Activated CD8-positive, alpha-beta T cell treated with anti-CD3 and anti-CD28 coated beads, Interleukin-2, amount 10 ng/mL, durations not matched to agents 7 days and 5 days (primary cell): Measurements from ENCODE around the gene EFNA1. TPM values are rescaled to one million over a fixed set of nuclear protein-coding genes. Genes with fewer than 3 reads are reported as not detected.

Experiments
- ATAC-seq: fragments of 150-1000 bp; cut with Tn5 transposase; one replicate; pipeline ENCODE4 v1.10.0; 2021; ENCODE audit warnings: moderate library complexity
- CTCF ChIA-PET: fragments of 350-600 bp; sonication (Branson Sonifier 250); formaldehyde crosslinking; loops from one replicate; lab custom pipeline; 2021; ENCODE audit warnings: antibody characterized with exemption; lab: Charles Lee
- POLR2A ChIA-PET: fragments of 350-600 bp; sonication (Branson Sonifier 250); formaldehyde crosslinking; loops from one replicate; lab custom pipeline; 2021; ENCODE audit warnings: antibody characterized with exemption; lab: Charles Lee
- DNase-seq: peaks from one replicate; pipeline ENCODE4 v3.0.0-alpha.2; 2020
- H3K27ac Mint-ChIP-seq: one replicate; pipeline ENCODE4 v1.8.0; 2021; ENCODE audit warnings: mild to moderate bottlenecking, mixed read lengths
- H3K27me3 Mint-ChIP-seq: one replicate; pipeline ENCODE4 v1.8.0; 2021; ENCODE audit warnings: low read depth, mixed read lengths
- H3K36me3 Mint-ChIP-seq: one replicate; pipeline ENCODE4 v1.8.0; 2021; ENCODE audit warnings: low read depth, mixed read lengths
- H3K4me1 Mint-ChIP-seq: one replicate; pipeline ENCODE4 v1.8.0; 2021; ENCODE audit warnings: low read depth, mixed read lengths
- H3K4me3 Mint-ChIP-seq: one replicate; pipeline ENCODE4 v1.8.0; 2021; ENCODE audit warnings: mild to moderate bottlenecking, mixed read lengths
- H3K9me3 Mint-ChIP-seq: one replicate; pipeline ENCODE4 v1.8.0; 2022; ENCODE audit warnings: mixed read lengths; ENCODE audit not compliant: insufficient read depth
- total RNA-seq, 2 experiments: library from RNA; stranded (reverse); gene quantifications; one replicate each; pipeline ENCODE4 v1.2.3, GENCODE V29; 2021

The EFNA1 gene
- total RNA-seq, 2 experiments from 2014 or later = not detected

DNA sequence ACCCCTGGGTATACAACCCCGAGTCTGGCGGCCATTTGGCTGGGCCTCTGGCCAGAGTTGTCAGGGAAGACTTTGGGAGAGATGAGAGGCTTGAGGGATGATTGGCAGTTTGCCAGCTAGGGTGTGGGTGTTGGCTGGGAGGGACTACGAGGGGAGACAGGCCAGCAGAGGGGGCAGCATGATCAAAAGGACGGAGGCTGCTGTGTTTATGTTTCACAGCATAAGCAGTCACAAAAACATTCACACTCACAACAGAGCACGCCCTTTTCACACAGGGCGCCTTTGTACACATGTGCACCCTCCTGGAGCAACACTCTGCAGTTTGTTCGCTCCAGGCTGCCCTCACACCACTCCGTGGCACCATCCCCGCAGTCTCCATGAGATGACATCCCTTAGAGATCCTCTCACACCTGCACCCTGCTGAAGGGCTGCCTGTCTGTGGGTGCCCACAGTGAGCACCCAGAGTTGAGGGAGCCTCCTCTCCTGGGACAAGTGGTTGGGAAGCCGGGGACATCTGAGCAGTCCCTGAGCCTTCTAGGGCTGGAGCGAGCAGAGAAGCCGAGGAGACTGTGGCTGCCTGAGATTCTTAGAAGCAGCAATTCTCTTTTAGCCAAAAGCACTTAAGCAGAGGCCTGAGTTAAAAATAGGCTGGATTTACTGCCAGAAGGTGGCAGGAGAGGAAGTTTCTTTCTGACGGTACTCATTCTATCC is 33.6 kb upstream of the EFNA1 start:
- POLR2A ChIA-PET = no interaction called here
- H3K9me3 Mint-ChIP-seq = no peaks in the 10 kb centered on the region
- no peaks in the 10 kb centered on the region for H3K36me3 Mint-ChIP-seq
- no peak overlapping the region for H3K4me3 Mint-ChIP-seq
- CTCF ChIA-PET = interaction anchor here (1.3 to 4.5 kb wide), 5 partner anchors 9 to 79 kb away, joined by 3 to 53 read pairs (median 23); partner anchors contain the start of gene KRTCAP2
- H3K27me3 Mint-ChIP-seq = peaks cover 16% of the 10 kb centered on the region
- no peak for DNase-seq
- no peak for ATAC-seq
- no peak overlapping the region for H3K27ac Mint-ChIP-seq
- peaks cover 7% of the 10 kb centered on the region for H3K4me1 Mint-ChIP-seq

DNA sequence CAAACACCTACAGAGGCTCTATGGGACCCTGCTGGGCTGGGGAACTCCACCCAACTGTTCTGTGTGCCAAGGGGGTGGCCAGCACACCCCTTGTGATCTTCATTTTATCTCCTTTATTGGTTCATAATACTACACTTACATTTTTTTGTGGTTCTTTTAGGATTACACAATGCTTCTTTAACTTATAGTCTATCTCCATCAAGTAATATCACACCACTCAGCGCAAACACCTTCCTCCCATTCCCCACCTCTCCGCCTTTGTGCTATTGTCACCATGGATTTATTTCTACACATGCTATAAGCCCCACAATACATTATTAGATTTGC is 33.1 kb upstream of the EFNA1 start:
- no peak overlapping the region for H3K27ac Mint-ChIP-seq
- no peak overlapping the region for H3K4me3 Mint-ChIP-seq
- H3K36me3 Mint-ChIP-seq = no peaks in the 10 kb centered on the region
- no peak for ATAC-seq
- DNase-seq = no peak
- H3K27me3 Mint-ChIP-seq = peaks cover 16% of the 10 kb centered on the region
- H3K4me1 Mint-ChIP-seq = peaks cover 7% of the 10 kb centered on the region
- ChIA-PET POLR2A (no interaction called here), CTCF (interaction anchor here (1.2 to 4.5 kb wide), 5 partner anchors 9 to 78 kb away, joined by 3 to 53 read pairs (median 23); partner anchors contain the start of gene KRTCAP2)
- H3K9me3 Mint-ChIP-seq = no peaks in the 10 kb centered on the region

DNA sequence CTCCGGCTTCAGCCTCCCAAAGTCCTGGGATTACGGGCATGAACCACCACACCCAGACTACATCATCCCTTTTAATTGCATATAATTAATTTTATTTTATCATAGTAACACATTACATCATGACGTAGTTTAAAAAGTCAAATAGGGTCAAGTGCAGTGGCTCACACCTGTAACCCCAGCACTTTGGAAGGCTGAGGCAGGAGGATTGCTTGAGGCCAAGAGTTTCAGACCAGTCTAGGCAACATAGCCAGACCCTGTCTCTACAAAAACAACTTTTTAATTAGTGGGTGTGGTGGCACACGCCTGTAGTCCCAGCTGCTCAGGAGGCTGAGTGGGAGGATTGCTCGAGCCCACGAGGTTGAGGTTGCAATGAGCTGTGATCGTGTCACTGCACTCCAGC is 28.3 kb upstream of the EFNA1 start:
- no peak overlapping the region for H3K4me3 Mint-ChIP-seq
- ATAC-seq = no peak

DNA sequence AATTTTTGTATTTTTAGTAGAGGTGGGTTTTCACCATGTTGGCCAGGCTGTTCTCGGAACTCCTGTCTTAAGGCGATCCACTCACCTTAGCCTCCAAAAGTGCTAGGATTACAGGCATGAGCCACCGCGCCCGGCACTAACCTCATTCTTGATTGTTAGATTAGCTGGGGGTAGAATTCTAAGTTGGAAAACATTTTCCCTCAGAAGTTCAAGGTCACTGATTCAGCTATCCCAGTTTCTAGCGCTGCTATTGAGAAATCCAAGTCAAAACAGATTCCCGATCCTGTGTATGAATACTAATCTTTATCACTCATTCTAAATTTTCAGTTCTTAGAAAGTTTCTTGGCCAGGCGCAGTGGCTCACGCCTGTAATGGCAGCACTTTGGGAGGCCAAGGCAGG is 24.4 kb upstream of the EFNA1 start:
- ATAC-seq (no peak), DNase-seq (no peak)
- Mint-ChIP-seq H3K27me3 (peaks cover 3% of the 10 kb centered on the region), H3K9me3 (no peaks in the 10 kb centered on the region), H3K4me1 (no peaks in the 10 kb centered on the region), H3K36me3 (no peaks in the 10 kb centered on the region), H3K4me3 (no peak overlapping the region), H3K27ac (no peak overlapping the region)
- ChIA-PET POLR2A (no interaction called here), CTCF (interaction anchor here (2.9 kb wide), 1 partner anchor 12 kb away, joined by 7 read pairs; no protein-coding TSS in a partner anchor)

More for the DNA sequence above, 28.3 kb upstream of the EFNA1 start:
- no peak for DNase-seq
- Mint-ChIP-seq H3K27me3 (peaks cover 16% of the 10 kb centered on the region), H3K9me3 (no peaks in the 10 kb centered on the region), H3K36me3 (no peaks in the 10 kb centered on the region), H3K27ac (no peak overlapping the region), H3K4me1 (no peaks in the 10 kb centered on the region)
- ChIA-PET POLR2A (no interaction called here), CTCF (interaction anchor here (1.3 to 2.0 kb wide), 2 partner anchors 8 to 74 kb away, joined by 7 to 8 read pairs; partner anchors contain the start of genes KRTCAP2 and TRIM46)

- DNase-seq (no peak), ATAC-seq (no peak)
- Mint-ChIP-seq H3K27me3 (peaks cover 3% of the 10 kb centered on the region), H3K9me3 (no peaks in the 10 kb centered on the region), H3K4me1 (no peaks in the 10 kb centered on the region), H3K27ac (no peak overlapping the region), H3K4me3 (no peak overlapping the region), H3K36me3 (no peaks in the 10 kb centered on the region)
- POLR2A ChIA-PET = no interaction called here
- CTCF ChIA-PET = interaction anchor here (2.9 kb wide), 1 partner anchor 14 kb away, joined by 7 read pairs; no protein-coding TSS in a partner anchor
Measured at GRCh38 chr1:155104605-155105534, 22.8 kb upstream of the EFNA1 start.

DNA sequence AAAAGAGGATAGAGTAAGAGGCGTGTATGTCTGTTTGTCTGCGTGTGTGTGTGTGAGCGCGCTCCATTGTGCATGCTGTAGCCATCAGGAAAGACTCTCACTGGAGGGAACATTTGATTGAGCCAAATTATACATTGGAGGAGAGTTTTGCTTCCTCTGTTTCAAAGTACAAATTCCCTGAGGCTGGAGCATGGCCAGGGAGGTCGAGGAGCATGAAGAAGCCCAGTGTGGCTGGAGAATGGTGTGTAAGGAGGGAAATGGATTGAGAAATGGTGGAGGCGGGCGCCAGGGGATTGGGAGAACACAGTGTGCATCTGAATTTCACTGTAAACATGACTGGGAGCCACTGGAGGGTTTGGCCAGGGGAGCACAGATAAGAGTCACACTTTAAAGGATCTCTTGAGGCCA is 22.1 kb upstream of the EFNA1 start:
- Mint-ChIP-seq H3K27ac (no peak overlapping the region), H3K4me3 (no peak overlapping the region), H3K36me3 (no peaks in the 10 kb centered on the region), H3K9me3 (no peaks in the 10 kb centered on the region), H3K4me1 (no peaks in the 10 kb centered on the region), H3K27me3 (peaks cover 3% of the 10 kb centered on the region)
- no peak for DNase-seq
- ChIA-PET POLR2A (no interaction called here), CTCF (no interaction called here)
- no peak for ATAC-seq

GRCh38 chr1:155106862-155107261 is 20.8 kb upstream of the EFNA1 start:
- DNase-seq (no peak), ATAC-seq (no peak)
- Mint-ChIP-seq H3K36me3 (no peaks in the 10 kb centered on the region), H3K4me1 (no peaks in the 10 kb centered on the region), H3K4me3 (no peak overlapping the region), H3K27me3 (peaks cover 3% of the 10 kb centered on the region), H3K9me3 (no peaks in the 10 kb centered on the region), H3K27ac (no peak overlapping the region)
- ChIA-PET CTCF (interaction anchor here (0.7 to 3.6 kb wide), 2 partner anchors 15 to 66 kb away, joined by 3 to 19 read pairs; partner anchors contain the start of gene KRTCAP2), POLR2A (interaction anchor here (1.2 kb wide), 1 partner anchor 22 kb away, joined by 3 read pairs; no protein-coding TSS in a partner anchor)

DNA sequence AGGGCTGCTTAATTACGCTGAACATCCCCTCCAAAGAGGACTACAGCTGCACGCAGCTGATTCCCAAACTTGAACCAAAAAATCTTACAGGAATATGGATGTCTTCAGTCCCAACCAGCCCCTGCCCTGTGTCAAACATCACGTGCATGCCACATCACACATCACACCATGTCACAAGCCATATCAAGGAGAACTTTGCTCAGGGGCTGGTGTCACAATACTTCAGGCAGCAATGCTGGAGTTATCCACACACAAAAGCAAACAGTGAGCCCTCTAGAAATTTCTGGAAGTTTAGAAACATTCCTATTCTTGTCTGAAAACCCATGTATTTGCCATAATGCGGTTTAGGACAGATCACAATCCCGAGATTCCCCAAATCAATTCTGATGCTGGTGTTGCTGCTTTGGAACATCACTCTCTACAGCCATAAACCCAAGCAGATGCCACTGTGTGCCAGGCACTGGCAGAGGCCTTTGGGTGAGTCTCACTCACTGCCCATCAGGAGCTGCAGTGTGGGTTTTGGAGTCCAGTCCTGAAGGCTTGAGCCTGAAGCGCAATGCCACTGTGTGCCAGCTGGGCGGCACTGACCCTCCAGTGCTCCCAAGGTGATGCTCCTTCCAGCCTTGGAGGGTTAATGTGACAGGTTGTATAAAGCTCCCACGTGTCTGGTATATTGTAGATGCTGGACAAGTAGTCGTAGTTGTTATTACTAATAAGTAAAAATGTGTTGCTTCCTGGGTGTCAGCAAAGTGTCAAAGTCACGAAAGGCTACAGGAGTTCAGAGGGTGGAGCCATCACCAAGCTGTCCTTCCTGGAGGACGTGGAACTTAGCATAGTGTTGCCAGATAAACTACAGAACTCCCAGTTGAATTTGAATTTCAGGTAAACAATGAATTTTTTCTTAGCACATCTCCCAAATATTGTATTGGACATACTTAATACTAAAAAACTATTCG is 20.1 kb upstream of the EFNA1 start:
- Mint-ChIP-seq H3K36me3 (no peaks in the 10 kb centered on the region), H3K27me3 (peaks cover 3% of the 10 kb centered on the region), H3K9me3 (no peaks in the 10 kb centered on the region), H3K4me1 (no peaks in the 10 kb centered on the region), H3K27ac (no peak overlapping the region), H3K4me3 (no peak overlapping the region)
- DNase-seq (no peak), ATAC-seq (no peak)
- ChIA-PET CTCF (interaction anchor here (0.7 to 3.6 kb wide), 3 partner anchors 16 to 65 kb away, joined by 3 to 19 read pairs (median 5); partner anchors contain the start of gene KRTCAP2), POLR2A (interaction anchor here (1.2 kb wide), 1 partner anchor 21 kb away, joined by 3 read pairs; no protein-coding TSS in a partner anchor)

DNA sequence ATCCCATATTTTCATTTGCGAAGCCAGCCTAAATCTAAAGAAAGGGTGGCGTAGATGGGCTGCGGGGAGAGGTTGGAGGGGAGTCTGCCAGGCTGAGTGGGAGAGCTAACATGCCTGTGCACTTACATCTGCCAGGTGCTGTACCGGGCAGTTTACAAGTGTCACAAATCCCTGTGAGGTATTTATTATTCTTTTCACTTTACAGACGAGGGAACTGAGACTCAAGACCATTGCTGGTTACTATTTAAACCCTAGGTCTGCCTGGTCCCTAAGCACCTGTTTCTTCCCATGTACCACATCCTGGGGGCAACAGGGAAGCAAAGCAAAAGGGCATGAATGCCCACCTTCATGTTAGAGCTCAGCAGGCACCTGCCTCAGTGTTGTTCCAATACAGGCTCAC is 19.4 kb upstream of the EFNA1 start:
- H3K27ac Mint-ChIP-seq = no peak overlapping the region
- no peak overlapping the region for H3K4me3 Mint-ChIP-seq
- H3K27me3 Mint-ChIP-seq = peaks cover 3% of the 10 kb centered on the region
- ChIA-PET POLR2A (interaction anchor here (1.2 kb wide), 1 partner anchor 20 kb away, joined by 3 read pairs; no protein-coding TSS in a partner anchor), CTCF (interaction anchor here (1.2 to 3.6 kb wide), 3 partner anchors 16 to 64 kb away, joined by 3 to 19 read pairs (median 5); partner anchors contain the start of gene KRTCAP2)
- H3K4me1 Mint-ChIP-seq = no peaks in the 10 kb centered on the region
- DNase-seq (no peak), ATAC-seq (no peak)
- no peaks in the 10 kb centered on the region for H3K9me3 Mint-ChIP-seq
- no peaks in the 10 kb centered on the region for H3K36me3 Mint-ChIP-seq

DNA sequence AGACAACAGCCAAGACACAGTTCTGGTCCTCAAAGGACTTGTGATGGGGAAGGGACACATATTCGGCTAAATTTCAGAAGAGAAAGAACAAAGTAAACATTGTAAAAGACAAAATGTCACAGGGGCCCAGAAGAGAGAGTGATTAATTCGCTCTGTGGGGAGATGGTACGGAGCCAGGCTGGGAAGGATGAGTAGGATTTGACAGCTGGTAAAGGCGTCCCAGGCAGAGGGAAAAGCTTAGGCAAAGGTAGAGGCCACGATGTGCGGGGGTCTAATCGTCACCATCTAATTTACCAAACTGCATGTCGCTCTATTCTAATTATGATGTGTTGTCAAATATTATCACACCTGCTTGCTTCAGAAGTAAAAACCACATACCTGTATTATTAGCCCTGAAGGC is 17.3 kb upstream of the EFNA1 start:
- Mint-ChIP-seq H3K4me3 (no peak overlapping the region), H3K4me1 (no peaks in the 10 kb centered on the region), H3K36me3 (no peaks in the 10 kb centered on the region), H3K27ac (no peak overlapping the region), H3K9me3 (no peaks in the 10 kb centered on the region), H3K27me3 (peaks cover 5% of the 10 kb centered on the region)
- no peak for ATAC-seq
- no peak for DNase-seq
- ChIA-PET POLR2A (no interaction called here), CTCF (interaction anchor here (0.6 kb wide), 1 partner anchor 19 kb away, joined by 3 read pairs; no protein-coding TSS in a partner anchor)
